SK-N-SH (cell line): ENCODE results near the gene PRKG1. TPM values are rescaled to one million over a fixed set of nuclear protein-coding genes. Genes with fewer than 3 reads are reported as not detected.

Experiments used
- CTCF ChIA-PET: fragments of 300-600, 350-600 bp; formaldehyde crosslinking; extraction: SDS; loops from one replicate; lab custom pipeline; 2021; lab: Yijun Ruan, JAX
- POLR2A ChIA-PET: fragments of 350-600 bp; sonication (Branson Sonifier 250); formaldehyde crosslinking; extraction: SDS; loops from one replicate; lab custom pipeline; 2020; ENCODE audit warnings: antibody characterized with exemption, inconsistent platforms; lab: Yijun Ruan, JAX
- DNase-seq: peaks from one replicate; pipeline ENCODE4 v3.0.0; 2012
- H2AFZ ChIP-seq: fragments of 200-600 bp; sonication (generic); 2 replicates; pipeline ENCODE4 v1.8.1; 2016; ENCODE audit warnings: antibody characterized with exemption, mild to moderate bottlenecking, low read depth
- H3F3A ChIP-seq: fragments of 200-600 bp; sonication (generic); replicated peaks from 2 replicates; pipeline ENCODE3; 2016; ENCODE audit warnings: antibody characterized with exemption, mild to moderate bottlenecking; ENCODE audit not compliant: insufficient read depth
- H3K27ac ChIP-seq, 2 experiments: fragments of 200-500 bp in 1 of 2; fragments of 200-600 bp in 1 of 2; sonication (Bioruptor generic) in 1 of 2; sonication (generic), shearing (Covaris generic) in 1 of 2; 2 replicates each; pipeline versions ENCODE4 v1.5.1 to v1.6.1; 2014 to 2016; ENCODE audit warnings: low read depth in 2 of 2, inconsistent platforms in 1 of 2, low read length in 1 of 2, mild to moderate bottlenecking in 1 of 2, mixed read lengths in 1 of 2
- H3K27me3 ChIP-seq: fragments of 200-600 bp; sonication (generic), shearing (Covaris generic); 2 replicates; pipeline ENCODE4 v1.6.1; 2016; ENCODE audit warnings: mixed run types; ENCODE audit not compliant: insufficient read depth
- H3K36me3 ChIP-seq, 2 experiments: fragments of 200-500 bp in 1 of 2; fragments of 200-600 bp in 1 of 2; sonication (Bioruptor generic) in 1 of 2; sonication (generic) in 1 of 2; replicated peaks in 1 of 2; 2 replicates each; pipeline versions ENCODE3 to v1.5.1; 2014 to 2016; ENCODE audit warnings: low read length in 1 of 2, mild to moderate bottlenecking in 1 of 2; ENCODE audit not compliant: insufficient read depth in 2 of 2, control insufficient read depth in 1 of 2
- H3K4me1 ChIP-seq, 2 experiments: fragments of 200-500 bp in 1 of 2; fragments of 200-600 bp in 1 of 2; sonication (Bioruptor generic) in 1 of 2; sonication (generic), shearing (Covaris generic) in 1 of 2; 2 replicates each; pipeline versions ENCODE4 v1.5.1 to v1.6.1; 2014 to 2016; ENCODE audit warnings: low read depth in 1 of 2, low read length in 1 of 2, mixed run types in 1 of 2; ENCODE audit not compliant: insufficient read depth in 2 of 2, control insufficient read depth in 1 of 2
- H3K4me2 ChIP-seq: fragments of 200-600 bp; sonication (generic), shearing (Covaris generic); 2 replicates; pipeline ENCODE4 v1.6.1; 2017; ENCODE audit warnings: mixed run types
- H3K4me3 ChIP-seq, 2 experiments: fragments of 200-500 bp in 1 of 2; fragments of 200-600 bp in 1 of 2; sonication (Bioruptor generic) in 1 of 2; sonication (generic), shearing (Covaris generic) in 1 of 2; 2 replicates each; pipeline versions ENCODE4 v1.5.1 to v1.8.1; 2014 to 2016; ENCODE audit warnings: low read depth in 2 of 2, inconsistent platforms in 1 of 2, low read length in 1 of 2, mild to moderate bottlenecking in 1 of 2, mixed read lengths in 1 of 2, moderate library complexity in 1 of 2
- H3K79me2 ChIP-seq: fragments of 200-600 bp; sonication (generic); 2 replicates; pipeline ENCODE4 v1.8.1; 2017; ENCODE audit warnings: mild to moderate bottlenecking; ENCODE audit not compliant: insufficient read depth
- H3K9ac ChIP-seq: fragments of 200-600 bp; sonication (generic); 2 replicates; pipeline ENCODE4 v1.6.1; 2017; ENCODE audit warnings: mixed run types
- H3K9me2 ChIP-seq: fragments of 200-600 bp; sonication (generic); 2 replicates; pipeline ENCODE4 v1.6.1; 2017; ENCODE audit warnings: mixed run types
- H3K9me3 ChIP-seq: fragments of 200-600 bp; sonication (generic); 2 replicates; pipeline ENCODE4 v1.6.1; 2017; ENCODE audit warnings: mixed run types, mild to moderate bottlenecking, moderate library complexity
- H4K20me1 ChIP-seq: fragments of 200-600 bp; sonication (generic); 2 replicates; pipeline ENCODE4 v1.6.1; 2017; ENCODE audit warnings: mild to moderate bottlenecking, mixed run types; ENCODE audit not compliant: insufficient read depth
- FOSL2 ChIP-seq: IDR thresholded peaks from 2 replicates; pipeline ENCODE4 v1.4.0; 2012; ENCODE audit warnings: low read depth, mild to moderate bottlenecking, moderate library complexity, borderline replicate concordance
- FOXJ3 ChIP-seq: sonication (generic); formaldehyde crosslinking; IDR thresholded peaks from 2 replicates; pipeline ENCODE4 v1.5.1; 2020; ENCODE audit warnings: mild to moderate bottlenecking, missing genetic modification reagents
- FOXM1 ChIP-seq: IDR thresholded peaks from 2 replicates; pipeline ENCODE4 v1.4.0; 2012; ENCODE audit warnings: low read depth, mild to moderate bottlenecking
- IRF3 ChIP-seq: fragments of 150-350 bp; IDR thresholded peaks from 2 replicates; pipeline ENCODE4 v1.6.1; 2016; ENCODE audit warnings: mild to moderate bottlenecking, low read depth, low read length
- MAX ChIP-seq: IDR thresholded peaks from 2 replicates; pipeline ENCODE4 v1.4.0; 2012; ENCODE audit warnings: low read depth
- MXI1 ChIP-seq: IDR thresholded peaks from 2 replicates; pipeline ENCODE4 v1.6.1; 2012; ENCODE audit warnings: mild to moderate bottlenecking, low read depth, low read length, improper control_type of control experiment
- PBX3 ChIP-seq: IDR thresholded peaks from 2 replicates; pipeline ENCODE4; 2012
- RAD21 ChIP-seq: IDR thresholded peaks from 2 replicates; pipeline ENCODE4 v1.6.1; 2012; ENCODE audit warnings: mild to moderate bottlenecking, low read length
- RCOR1 ChIP-seq: fragments of 150-350 bp; IDR thresholded peaks from 2 replicates; pipeline ENCODE4 v1.6.1; 2017; ENCODE audit warnings: antibody characterized with exemption, low read length
- REST ChIP-seq: IDR thresholded peaks from 2 replicates; pipeline ENCODE4 v1.6.1; 2012; ENCODE audit warnings: mild to moderate bottlenecking, low read depth, low read length, moderate library complexity
- TAF1 ChIP-seq: IDR thresholded peaks from 2 replicates; pipeline ENCODE4 v1.6.1; 2012; ENCODE audit warnings: low read depth, mild to moderate bottlenecking, low read length, moderate library complexity, borderline replicate concordance
- WGBS: methylation state at CpG from one replicate; pipeline ENCODE4 v1.1.6; 2017; ENCODE audit warnings: low lambda C conversion rate; 5-methylcytosine and 5-hydroxymethylcytosine counted together
- polyA plus RNA-seq, 3 experiments: library from polyadenylated mRNA; depleted of rRNA; stranded (reverse); fragments of >200 nt; gene quantifications; 2 replicates each; pipeline ENCODE4 v1.2.3, GENCODE V29; 2012

The PRKG1 gene
- polyA plus RNA-seq, 1 of the 3 experiments (the other 2 are of a cell fraction): 4.1 TPM

GRCh38 chr10:51915031-51915542 lies 840.8 kb downstream of the PRKG1 start:
- CTCF ChIA-PET: interaction anchor here (1.0 kb wide), 1 partner anchor 33 kb away, joined by 3 read pairs; no protein-coding TSS in a partner anchor
- Histone ChIP-seq H3K27ac (no peak overlapping the region), H4K20me1 (no peaks in the 10 kb centered on the region), H3K27me3 (no peaks in the 10 kb centered on the region), H3K36me3 (no peaks in the 10 kb centered on the region), H3K9me2 (no peaks in the 10 kb centered on the region), H3K4me2 (no peak overlapping the region), H3K9ac (no peak overlapping the region), H3K4me1 (peaks cover 0 to 6% of the 10 kb centered on the region in 2 experiments; a peak in 2 of 4 replicates), H3K9me3 (no peaks in the 10 kb centered on the region), H3F3A (no peaks in the 10 kb centered on the region), H2AFZ (no peak overlapping the region), H3K79me2 (no peaks in the 10 kb centered on the region), H3K4me3 (no peak overlapping the region)
- no peak for DNase-seq
- 78% methylated on average over 1 of the region's 1 CpG for WGBS
- POLR2A ChIA-PET: no interaction called here
- TF ChIP-seq PBX3: no peak
- no peak for TF ChIP-seq MAX
- no peak for TF ChIP-seq FOSL2
- no peak for TF ChIP-seq REST
- no peak for TF ChIP-seq RCOR1
- TF ChIP-seq MXI1: no peak
- TF ChIP-seq RAD21: no peak
- no peak for TF ChIP-seq FOXJ3
- no peak for TF ChIP-seq FOXM1
- no peak for TF ChIP-seq TAF1
- TF ChIP-seq IRF3: no peak
